GM19467 (cell line): ENCODE measurements around the gene GRAMD1A.
"Not testable (repeated sequence)": the region's sequence is repeated elsewhere in the genome, so short reads cannot be mapped to it uniquely, and the experiment has no call there.

Experiments
- ATAC-seq: cut with Tn5 transposase; IDR thresholded peaks from one replicate; pipeline ENCODE4 v1.9.1; 2021; ENCODE audit warnings: mild to moderate bottlenecking, moderate library complexity; ENCODE audit not compliant: unreplicated experiment

The GRAMD1A gene

DNA sequence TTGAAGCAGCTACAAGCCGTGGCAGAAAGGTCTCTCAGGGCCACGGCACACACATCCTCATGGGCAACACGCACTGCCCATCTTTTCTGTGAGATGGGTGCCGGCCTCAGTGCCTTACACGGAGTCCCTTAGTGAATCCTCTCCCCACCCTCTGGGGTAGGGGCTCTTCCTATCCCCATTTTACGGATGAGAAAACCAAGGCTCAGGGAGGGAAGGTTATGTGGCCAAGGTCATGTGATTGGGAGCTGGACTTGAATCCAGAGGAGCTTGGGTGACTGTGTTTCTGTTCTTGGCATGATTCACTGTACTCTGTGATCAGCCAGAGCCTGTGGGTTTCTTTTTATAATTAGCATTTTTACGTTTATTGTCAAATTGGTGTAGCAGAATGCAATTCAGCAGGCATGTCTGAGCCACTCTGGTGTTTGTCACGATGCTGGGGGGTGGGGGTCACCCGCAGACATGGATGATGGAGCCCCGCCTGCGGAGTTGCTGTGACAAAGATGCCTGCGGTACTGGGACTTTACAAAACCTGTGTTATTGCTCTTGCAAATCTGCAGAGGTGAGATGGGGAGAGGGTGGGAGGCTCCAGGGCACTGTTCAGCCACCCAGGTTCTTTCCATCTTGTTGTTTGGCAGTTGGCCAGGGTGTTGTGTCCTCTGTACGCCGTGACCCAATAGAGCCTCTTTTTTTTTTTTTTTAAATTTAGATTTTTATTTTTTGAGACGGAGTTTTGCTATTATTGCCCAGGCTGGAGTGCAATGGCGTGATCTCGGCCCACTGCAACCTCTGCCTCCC lies 34.7 kb downstream of the GRAMD1A start:
- no peak for ATAC-seq

DNA sequence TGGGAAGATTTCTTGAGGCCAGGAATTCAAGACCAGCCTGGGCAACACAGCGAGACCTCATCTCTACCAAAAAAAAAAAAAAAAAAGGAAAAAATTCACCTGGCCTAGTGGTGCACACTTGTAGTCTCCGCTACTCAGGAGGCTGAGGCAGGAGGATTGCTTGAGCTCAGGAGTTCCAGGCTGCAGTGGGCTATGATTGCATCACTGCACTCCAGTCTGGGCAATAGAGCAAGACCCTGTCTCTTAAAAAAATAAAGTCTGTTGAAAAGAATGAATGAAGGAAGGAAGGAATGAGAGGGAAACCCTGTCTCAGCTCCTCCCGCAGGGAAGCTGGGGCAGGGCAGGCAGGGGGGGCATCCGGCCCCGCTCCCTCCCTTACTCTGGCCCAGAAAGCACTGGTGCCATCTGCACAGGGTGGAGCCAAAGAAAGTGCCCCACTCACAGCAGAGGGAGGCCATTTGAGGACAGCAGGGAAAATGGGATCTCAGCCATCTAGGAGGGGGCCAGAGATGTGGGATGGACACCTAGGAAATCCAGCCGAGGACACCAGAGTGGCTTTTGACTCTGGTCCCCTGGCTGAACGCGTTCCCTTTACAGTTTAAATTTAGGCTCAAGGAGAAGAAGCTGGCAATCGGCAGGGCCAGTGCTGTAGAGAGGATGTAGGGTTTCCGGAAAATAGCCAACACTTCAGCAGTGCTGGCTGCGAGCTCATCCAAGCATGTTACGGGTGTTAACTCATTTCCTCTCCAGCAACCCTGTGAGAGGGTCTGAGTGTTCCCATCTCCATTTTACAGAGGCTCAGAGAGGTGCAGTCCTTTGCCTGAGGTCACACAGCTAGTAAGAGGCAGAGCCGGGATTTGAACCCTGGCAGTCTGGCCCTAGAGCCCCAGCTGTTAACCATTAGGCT lies 37.8 kb downstream of the GRAMD1A start:
- ATAC-seq = no peak

DNA sequence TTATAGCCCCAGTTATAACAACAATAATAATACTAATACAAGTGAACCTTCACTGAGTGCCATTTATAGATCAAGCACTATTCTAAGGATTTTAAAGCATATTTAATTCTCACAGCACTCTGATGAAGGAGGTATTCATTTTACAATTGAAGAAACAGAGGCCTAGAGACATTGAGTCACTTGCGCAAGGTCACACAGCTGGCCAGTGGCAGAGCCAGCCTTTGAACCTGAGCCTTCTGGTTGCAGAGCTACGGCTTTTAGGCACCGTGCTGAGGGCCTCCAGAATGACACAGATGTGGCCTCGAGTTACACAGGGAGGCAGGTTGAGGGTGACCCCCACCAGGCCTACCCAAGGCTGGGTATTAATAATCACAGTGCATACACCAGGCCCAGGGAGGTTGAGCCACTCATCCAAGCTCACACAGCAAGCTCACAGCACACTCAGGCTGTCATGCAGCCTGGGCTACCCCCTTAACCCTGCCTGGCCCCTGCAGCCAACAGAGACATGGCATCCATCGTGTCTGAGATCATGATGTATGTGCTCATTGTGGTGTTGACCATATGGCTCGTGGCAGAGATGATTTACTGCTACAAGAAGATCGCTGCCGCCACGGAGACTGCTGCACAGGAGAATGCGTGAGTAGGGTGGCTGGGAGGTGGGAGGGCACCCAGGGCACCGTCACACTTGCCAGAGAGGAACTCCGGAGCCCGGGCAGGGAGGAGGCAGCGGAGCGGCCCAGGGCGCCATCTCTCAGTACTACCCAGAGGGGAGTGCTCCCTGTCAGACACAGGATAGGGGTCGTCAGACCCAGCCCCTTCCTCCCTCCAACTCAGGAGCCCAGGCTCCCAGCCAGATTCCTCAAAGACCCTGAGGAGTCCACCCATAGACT lies 38.7 kb downstream of the GRAMD1A start:
- ATAC-seq = no peak

DNA sequence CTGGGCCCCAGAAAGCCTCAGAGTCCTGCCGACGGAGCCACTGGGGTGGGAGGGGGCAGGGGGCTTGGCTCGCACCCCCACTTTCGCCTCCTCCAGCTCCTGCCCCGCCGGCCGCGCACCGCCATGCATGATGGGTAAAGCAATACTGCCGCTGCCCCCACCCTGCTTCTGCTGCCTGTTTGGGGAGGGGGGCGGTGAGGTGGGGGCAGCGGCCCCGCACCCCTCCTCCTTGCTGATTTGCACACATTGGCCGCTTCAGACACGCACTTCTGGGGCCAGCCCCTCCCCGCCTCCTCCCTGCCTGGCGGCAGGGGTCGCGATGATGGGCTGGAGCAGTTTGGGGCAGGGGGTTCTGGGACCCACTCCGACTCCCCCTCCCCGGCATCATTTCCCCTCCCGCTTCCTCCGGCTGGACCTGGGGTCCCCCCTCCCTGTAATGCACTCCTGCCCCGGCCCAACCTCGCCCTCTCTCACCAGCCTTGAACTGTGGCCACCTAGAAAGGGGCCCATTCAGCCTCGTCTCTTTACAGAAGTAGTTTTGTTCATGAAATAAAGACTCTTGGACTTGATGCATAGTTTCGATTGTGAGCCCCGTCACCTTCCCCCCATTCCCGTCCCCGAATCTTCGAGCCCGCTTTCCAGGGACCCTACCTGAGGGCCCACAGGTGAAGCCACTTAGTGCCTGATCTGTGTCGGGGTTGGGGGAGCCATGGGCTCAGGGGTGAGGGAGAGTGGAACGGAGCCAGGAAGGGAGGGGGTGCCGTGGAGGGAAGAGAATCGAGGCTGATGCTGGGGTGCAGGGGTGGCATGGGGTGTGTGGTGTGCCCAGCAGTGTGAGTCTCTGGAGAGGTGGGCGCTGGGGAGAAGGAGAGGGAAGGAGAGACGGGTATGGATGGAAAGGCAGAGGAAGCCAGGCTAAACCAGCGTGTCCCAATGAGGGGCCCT lies 40.0 kb downstream of the GRAMD1A start:
- no peak for ATAC-seq

DNA sequence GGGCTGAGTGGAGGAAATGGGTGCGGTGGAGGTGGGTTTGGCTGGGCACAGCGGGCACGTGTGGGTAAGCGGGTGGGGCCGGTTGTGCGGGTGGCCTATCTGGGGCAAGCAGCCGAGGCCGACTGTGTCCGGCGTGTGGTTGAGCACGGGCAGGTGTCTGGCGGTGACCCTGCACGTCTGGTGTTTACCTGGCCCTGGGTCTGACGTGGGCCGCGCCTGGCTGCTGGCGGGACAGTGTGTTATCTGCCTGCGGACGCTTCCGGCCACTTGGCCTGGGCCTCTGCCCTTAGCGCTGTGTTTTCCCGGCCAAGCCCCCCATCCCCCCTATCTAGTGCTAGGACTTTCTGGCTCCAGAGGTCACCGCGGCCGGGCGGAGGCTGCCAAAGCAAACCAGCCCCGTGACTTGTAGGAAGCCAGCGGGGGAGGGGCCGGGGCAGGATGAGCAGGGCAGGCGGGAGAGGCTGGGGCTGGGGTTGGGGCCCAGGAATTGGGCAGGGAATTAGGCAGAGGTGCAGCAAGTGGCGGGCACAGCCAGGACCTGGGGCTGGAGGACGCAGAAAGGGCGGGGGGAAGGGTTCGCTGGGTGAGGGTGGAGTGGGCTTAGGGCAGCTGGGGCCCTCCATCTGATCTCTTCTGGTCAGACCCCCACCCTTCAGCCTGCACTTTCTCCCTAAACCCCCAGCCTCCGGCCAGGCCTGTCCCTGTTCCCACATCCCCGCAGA lies 40.9 kb downstream of the GRAMD1A start:
- no peak for ATAC-seq

DNA sequence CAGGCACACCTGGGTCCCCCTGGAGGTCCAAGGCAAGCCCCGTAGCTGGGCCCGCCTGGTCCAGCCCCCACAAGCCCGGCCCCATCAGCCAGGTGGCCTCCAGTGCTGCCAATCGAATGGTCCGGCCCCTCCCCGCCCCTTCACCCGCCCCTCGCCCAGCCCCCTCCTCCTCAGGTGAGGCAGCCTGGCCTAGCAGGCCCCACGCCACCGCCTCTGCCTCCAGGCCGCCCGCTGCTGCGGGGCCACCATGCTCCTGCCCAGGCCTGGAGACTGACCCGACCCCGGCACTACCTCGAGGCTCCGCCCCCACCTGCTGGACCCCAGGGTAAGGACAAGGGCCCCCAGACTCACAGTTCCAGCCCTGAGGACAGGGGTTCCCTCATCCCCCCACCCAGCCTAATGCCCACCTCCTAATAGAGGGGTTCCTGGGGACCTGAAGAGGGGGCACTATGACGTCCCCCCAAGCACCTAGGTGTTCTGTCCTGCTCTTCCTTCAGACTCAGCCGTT lies 41.5 kb downstream of the GRAMD1A start, which contains the start of gene HPN:
Gene HPN (plus strand): TSS at position 174 of the 508 bp plus-strand sequence. CDS start 786 bp downstream, outside the sequence.
- no peak for ATAC-seq

DNA sequence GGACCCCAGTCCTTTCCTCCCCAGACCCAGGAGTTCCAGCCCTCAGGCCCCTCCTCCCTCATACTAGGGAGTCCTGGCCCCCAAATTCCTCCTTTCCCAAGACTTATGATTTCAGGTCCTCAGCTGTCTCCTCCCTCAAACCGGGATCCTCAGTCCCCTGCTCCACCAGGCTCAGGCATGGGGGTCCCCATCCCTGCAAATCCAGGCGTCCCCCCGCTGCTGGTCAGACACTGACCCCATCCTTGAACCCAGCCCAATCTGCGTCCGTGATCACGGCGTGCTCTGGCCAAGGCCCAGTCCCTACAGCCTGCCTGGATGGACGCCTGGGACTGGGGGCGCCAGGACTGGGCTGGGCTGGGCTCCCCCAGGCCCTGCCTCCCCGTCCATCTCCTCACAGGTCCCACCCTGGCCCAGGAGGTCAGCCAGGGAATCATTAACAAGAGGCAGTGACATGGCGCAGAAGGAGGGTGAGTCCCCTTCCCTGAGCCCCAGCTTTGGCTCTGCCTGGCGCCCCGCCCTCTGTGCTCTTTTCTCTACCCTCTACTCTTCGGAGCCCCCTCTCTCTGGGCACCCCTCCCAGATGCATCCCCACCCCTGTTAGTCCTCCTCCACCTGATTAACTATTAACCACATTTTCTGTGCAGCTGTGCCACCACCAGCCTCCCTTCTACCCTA lies 42.1 kb downstream of the GRAMD1A start:
- no peak for ATAC-seq

DNA sequence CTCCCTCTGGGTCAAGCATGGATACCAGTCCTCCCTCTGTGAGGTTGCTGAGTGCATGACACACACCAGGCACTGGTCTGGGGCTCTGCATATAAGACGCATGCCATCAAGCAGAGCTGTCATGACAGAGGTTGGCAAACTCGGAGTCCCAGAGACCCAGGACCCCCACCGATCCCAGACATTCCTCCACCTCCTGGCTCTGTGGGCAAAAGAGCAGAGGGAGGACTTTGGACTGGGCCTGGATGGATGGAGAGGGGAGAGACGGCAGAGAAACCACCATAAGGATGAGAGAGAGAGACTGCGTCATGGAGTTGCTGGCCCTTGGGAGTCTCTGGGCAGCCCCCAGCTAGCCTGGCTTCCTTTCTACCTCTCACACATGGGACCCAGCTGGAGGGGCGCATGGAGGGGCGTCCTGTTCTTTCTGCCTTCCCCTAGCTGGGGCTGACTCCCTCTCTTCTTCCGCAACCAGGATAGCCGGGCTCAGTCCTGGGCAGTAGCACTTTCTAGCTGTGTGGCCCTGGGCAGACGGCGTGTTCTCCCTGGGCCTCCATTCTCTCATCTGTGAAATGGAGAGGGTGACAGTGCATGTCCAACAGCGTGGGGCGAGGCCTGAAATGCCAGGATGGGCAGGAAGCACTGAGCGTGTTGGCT lies 43.0 kb downstream of the GRAMD1A start:
- no peak for ATAC-seq

DNA sequence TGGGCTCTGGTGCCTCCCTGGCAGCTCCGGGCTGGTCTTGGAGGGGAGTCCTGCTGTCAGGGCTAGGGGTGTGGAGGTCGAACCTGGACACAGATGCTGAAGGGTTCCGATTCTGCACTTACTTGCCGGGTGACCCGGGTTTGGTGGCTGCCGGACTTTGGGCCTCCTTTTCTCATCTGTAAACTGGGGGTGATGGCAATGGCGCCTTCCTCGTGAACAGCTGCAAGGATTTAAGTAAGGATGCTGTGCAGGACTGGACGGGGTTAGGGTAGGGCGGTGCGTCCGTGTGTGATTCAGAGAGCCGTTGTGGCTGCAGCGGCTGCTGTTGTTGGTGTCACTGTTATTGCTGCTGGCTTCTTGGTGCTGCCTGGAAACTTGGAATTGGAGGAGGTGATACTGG lies 43.8 kb downstream of the GRAMD1A start:
- no peak for ATAC-seq

DNA sequence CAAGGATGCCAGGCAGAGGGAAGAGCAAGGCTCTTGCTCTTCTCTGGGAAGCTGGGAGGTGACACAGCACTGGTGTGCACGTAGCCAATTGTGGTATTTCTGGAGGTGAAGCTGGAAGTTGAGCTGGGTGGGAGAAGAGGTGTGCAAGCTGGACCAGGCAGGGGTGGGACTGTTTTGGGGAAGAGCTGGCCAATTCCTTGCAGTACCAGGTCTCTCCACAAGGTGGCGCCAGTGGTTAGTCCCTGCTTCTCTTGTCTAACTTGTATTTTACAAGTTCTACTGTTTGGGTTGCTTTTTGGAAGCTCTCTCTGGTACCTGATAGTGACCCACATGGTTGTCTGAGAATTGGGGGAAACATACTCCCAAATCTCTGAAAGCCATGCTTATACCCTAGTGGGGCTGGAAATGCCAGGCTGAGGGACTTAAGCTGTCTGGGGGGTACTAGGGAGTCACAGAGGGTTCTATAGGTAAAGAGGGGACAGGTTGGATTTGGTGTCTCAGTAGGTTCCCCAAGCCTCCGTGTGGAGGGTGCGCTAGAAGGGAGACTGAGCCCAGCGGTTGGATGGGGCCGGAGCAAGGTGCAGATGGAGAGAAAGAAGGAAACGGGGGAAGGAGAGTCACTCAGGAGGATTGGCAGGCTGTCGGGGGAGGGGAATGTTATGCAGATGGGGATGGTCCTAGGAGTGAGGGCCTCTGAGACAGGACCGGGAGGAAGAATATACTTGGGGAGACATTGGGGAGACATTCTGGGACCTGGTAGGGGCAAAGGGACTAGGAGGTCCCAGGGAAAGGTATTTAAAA lies 44.4 kb downstream of the GRAMD1A start:
- ATAC-seq = no peak

DNA sequence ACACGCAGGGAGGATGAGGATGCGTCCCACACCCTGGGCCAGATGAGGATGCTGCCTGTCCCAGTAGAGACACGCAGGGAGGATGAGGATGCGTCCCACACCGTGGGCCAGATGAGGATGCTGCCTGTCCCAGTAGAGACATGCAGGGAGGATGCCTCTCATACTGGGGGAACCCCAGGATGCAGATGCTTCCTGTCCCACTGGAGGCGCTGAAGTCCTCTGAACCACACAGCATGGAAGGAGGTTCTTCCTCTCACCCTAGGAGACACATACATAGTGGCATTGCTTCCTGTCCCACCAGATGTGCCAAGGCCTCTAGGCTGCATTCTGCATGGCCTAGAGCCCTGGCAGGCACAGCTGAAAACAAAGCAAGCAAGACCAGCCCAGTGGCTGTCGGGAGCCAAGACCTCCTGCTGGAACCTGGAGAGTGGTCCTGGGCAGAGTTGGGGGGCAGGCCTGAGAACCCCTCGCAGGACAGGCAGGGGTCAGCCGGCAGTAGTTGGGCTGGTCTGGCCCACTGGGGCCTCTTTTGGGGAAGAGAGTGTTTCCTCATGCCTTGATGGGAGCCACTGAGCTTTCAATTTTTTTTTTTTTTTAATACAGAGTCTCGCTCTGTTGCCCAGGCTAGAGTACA lies 45.7 kb downstream of the GRAMD1A start:
- peak; percentile 78 for ATAC-seq

DNA sequence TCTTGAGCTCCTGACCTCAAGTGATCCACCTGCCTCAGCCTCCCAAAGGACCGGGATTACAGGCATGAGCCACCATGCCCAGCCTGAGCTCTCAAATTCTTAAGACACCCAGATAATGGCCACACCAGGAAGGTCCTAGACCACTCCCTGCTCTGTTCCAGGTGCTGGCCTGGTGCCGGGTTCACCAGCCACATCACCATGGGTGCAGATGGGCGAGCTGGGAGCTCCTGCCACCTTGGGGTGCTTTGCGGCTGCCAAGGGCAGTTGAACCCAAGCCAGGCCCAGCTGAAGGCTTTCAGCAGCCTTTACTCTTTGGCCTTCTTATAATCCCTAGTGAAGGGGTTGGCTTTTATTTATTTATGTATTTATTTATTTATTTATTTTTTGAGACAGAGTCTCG lies 46.3 kb downstream of the GRAMD1A start:
- ATAC-seq = no peak

DNA sequence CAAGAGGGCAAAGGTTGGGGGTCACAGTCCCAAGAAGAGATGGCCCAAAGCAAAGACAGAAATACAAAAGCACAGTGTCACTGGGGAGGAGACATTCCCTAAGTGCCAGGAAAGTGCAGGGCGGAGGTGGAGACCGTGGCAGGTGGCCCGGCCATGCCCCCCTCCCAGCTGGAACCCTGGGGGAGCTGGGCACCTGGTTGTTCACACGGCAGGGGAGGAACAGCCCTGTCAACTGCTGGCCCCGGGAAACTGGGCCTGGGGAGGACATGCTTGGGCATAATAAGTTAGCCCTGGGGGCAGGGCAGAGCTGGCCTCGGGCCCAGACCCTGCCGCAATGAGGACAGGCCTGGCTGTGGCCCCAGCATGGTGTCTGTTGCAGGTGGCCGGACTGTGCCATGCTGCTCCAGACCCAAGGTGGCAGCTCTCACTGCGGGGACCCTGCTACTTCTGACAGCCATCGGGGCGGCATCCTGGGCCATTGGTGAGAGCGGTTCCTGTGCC lies 48.8 kb downstream of the GRAMD1A start:
- ATAC-seq = no peak

DNA sequence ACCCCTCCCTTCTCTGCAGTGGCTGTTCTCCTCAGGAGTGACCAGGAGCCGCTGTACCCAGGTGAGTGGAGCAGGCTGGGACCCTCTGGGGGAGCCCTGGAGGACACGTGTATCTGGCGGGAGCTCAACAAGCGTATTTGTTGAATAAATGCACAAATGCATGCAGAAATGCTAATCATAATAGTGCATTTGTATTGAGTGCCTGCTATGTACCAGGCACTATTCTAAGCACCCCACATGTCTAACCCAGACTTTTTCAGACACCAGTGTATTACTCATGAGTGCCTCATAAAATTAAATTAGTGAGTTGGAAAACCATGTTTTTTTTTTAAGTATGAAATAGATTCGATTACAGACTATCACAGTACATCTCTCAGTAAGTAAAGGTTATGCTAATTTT lies 49.3 kb downstream of the GRAMD1A start:
- no peak for ATAC-seq

DNA sequence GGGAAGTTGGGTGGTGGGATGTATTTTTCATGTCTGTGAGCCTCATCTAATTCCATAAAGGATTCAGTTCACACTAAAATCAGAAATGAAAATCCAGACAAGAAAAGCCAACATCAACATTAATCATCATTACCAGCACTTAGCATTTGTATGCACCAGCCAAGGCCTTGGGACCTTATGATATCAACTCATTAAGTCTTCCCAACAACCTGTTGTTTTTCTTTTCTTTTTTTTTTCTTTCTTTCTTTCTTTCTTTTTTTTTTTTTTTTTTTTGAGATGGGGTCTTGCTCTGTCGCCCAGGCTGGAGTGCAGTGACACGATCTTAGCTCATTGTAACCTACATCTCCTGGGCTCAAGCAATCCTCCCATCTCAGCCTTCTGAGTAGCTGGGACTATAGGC lies 50.5 kb downstream of the GRAMD1A start:
- not testable (repeated sequence) for ATAC-seq

DNA sequence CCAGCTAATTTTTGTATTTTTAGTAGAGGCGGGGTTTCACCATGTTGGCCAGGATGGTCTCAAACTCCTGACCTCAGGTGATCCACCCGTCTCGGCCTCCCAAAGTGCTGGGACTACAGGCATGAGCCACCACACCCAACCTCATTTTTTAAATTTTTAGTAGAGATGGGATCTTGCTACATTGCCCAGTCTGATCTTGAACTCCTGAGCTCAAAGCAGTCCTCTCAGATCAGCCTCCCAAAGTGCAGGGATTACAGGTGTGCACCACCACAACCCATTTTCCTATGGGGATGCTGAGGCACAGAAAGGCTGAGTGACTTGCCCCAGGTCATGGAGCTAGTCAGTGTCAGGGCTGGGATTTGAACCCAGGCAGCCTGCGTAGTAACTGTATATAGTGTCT lies 51.1 kb downstream of the GRAMD1A start:
- ATAC-seq = not testable (repeated sequence)
